HG02763 (cell line): ENCODE data around the gene SNX9.
"Not testable (repeated sequence)": the region's sequence is repeated elsewhere in the genome, so short reads cannot be mapped to it uniquely, and the experiment has no call there.

Experiments used
- ATAC-seq: cut with Tn5 transposase; IDR thresholded peaks from one replicate; pipeline ENCODE4 v1.9.1; 2021; ENCODE audit warnings: mild to moderate bottlenecking, moderate library complexity; ENCODE audit not compliant: unreplicated experiment

The SNX9 gene

DNA sequence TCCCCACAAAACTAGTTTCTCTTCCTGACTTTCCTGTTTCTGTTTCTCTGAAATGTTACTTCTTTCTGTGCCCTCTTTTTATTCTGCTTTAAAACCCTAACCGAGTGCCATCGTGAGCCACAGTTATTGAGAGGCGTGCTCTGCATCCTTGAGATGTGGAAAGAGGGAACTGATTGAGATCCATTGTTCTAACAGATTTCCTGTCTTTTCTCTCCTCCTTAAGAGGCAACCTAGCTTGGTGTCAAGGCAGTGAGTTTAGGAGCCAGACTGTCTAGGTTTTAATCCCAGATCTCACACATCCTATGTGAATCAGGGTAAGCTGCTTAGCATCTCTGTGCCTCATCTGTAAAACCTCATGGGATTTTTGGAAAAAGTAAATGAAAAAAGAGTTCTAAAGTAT, 57.5 kb downstream of the SNX9 start:
- no peak for ATAC-seq

DNA sequence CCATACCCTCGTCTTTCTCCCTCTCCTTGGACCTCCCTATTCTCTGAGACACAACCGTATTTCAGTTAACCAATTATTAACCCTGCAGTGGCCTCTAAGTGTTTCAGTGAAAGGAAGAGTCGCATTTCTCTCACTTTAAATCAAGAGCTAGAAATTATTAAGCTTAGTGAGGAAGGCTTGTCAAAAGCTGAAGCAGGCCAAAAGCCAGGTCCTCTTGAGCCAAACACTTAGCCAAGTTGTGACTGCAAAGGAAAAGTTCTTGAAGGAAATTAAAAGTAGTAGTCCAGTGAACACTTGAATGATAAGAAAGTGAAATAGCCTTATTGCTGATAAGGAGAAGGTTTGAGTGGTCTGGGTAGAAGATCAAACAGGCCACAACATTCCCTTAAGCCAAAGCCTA, 58.3 kb downstream of the SNX9 start:
- no peak for ATAC-seq

DNA sequence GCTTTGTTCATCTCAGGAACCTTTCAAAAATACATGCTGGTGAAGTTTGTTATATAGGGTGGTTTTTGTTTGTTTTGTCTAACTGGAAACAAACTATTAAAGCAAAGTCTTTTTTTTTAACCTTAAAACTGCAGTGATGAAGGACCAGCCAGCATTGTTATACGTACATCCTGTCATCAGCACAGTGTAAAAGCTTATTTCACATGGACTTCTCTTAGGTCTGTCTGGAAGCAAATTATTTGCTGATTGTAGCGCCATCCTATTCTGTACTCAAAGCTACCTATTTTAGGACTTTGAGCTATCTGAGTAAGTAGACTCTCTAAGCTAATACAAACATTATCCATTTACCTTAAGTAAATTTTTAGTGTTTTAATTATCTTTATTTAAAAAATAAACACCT, 61.7 kb downstream of the SNX9 start:
- no peak for ATAC-seq

DNA sequence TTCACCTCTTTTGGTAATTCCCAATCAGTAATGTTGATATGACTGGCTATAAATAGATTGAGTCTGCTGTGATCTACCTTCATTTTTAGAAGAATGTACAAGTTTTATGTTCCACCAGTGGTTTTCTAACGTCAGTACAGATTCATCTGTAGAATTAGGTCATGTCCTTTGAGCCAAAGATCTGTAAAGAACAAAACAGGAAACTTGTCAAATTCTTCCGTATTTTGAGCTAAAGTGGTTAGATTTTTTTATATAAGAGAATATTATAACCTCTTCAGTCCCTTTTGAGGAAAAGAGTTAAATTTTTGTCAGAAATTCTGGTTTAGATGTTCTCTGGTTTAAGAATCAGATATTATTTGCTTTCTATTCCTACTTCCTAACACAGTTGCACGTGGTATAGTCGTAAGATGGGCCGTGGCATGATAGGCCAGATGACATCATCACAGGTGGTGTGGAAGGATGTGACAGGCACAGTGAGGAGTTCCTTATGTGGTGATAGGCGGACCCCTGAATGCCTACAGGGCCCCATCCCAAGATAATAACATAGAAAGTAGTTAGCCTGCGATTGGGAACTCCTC, 62.3 kb downstream of the SNX9 start:
- ATAC-seq = no peak

DNA sequence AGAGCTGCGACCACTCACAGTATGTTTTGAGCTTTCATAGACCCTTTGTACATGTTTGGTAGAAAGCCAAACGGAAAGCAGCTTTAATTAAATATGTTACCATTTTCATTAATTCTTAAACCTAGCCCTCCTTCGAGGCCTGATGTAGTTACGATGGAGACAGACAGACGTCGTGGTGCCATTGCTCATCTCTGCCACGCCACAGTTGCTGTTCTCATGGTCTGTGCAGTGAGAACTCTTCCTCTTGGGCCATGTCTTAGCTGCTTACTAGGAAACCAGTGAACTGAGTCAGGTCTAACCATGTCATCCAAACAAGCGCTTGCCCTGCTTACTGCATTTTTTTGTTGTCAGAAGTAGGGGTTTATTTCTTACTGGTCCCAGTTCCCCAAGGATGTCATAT, 62.8 kb downstream of the SNX9 start:
- ATAC-seq = no peak

DNA sequence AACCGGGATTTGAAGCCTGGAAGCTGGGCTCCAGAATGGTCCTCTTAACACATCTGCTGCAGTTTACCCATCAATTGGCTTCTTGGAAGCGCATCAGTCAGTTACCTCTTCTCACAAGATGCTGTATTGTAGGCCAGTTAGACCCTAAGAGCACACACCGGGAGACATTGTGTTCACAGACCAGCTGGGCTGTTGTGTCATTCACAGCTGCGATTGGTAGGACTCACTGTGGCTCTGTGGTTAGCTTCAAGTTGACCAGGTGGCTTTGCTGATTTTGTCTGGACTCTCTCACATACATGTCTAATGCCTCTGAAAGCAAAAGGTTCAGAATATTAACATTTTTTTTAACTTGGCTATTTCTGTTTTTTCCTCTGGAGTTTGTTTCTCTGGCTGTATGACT, 64.8 kb downstream of the SNX9 start:
- ATAC-seq = no peak

DNA sequence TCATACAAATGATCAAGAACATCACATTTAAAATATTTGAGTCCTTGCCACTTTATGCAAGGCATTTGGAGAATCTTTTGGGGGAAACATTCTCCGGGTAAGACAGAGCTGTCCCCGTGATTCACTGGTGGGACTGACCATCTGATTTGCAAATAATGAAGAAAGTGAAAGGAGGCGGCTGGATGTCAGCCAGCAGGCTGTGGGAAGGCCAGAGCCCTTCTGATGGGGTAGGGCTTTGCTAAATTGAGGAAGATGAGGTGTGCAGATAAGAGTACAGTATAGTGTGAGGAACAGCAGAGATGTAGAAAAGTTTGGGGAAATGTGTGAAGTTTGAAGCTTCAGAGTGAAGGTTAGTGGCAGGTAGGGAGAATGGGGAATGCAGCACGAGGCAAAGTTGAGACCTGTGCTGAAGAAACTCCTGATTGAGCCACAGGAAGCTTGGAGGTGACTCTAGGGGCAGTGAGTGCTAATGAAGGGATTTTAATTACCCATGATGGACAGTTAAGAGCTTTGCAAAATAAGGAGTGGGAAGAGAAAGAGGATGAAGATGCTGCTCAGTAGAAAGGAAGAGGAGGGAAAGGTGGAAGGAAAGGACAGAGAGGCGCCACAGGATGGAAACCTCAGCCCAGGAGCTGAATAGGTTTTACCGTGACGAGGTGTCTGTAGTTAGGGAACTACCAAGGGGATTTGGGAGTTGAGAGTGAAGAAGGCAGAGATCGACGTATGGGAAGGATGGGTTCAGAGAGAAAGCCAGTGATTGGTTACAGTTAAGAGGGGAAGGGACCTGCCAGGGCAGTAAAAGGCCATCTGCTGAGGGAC, 68.7 kb downstream of the SNX9 start:
- ATAC-seq = no peak

DNA sequence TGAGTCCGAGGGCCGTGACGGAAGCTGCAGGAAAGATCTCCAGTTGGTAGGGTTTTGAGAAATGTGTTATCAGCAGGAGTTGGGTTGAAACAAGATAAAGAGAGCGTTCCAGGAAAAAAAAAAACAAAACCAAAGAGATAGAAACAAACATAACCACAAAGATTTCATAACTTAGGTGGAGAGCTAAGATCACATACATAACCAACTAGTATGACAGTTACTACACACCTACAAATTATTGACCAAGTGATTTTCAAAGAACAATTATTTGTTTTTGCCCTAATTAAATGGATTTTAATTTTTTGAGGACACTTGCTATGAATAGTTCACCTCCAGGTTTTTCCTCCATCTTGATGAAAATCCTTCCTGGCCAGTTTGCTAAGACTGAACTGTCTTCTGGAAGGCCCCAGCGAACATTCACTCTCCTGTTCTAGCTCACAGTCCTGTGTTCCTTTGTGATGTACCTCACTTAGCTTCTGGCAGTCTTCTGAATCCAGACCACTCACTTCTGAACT, 69.4 kb downstream of the SNX9 start:
- no peak for ATAC-seq

DNA sequence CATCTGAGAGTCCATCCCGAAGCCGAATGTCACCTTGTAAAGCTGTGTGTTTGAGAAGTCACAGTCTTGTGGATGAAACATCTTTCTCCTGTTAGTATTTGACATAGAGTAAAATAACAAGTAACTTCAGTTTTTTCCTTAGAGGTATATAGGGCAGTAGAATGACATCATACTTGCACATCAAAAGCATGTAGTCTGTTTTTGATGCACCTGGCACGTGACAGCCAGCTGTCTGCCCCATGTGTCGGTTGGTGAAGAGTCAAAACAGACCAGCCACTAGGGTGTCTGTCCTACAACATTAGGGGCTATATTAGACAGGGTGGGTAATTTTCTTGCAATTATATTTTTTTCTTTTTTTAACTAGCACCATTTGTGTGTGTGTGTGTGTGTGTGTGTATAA, 70.2 kb downstream of the SNX9 start:
- ATAC-seq = no peak

DNA sequence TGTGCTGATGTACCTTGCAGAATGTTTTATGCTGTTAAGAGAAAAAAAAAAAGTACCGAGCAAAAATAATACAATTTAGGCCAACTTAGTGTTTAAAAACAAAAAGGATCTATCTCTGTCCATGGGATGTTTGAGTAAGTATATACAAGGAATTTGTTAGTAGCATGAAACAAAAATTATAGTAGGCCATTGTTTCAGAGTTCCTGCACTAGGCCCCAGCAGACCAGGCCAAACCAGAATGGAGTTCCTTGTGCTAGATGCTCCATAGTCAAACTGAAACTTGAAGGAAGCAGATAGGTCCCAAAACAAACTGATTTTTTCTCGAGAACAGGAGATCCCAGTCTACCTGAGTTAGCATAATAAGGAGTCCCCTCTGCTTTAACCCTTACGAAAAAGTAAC, 72.5 kb downstream of the SNX9 start:
- ATAC-seq = no peak

DNA sequence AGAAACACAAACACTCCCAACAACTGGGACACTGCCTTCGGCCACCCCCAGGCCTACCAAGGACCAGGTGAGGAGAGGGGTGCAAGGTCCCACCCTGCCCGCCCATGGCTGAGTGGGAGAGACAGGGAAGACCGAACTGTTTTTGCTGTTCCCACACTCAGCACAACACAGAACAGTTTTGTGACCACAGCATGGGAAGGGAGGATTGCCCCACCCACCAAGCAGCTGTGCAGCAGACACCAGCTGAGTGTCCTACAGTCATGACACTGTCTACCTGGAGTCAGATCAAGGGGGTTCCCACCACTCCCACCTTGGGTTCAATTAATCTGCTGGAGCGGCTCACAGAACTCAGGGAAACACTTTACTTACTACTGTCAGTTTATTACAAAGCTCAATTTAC, 73.9 kb downstream of the SNX9 start:
- no peak for ATAC-seq

DNA sequence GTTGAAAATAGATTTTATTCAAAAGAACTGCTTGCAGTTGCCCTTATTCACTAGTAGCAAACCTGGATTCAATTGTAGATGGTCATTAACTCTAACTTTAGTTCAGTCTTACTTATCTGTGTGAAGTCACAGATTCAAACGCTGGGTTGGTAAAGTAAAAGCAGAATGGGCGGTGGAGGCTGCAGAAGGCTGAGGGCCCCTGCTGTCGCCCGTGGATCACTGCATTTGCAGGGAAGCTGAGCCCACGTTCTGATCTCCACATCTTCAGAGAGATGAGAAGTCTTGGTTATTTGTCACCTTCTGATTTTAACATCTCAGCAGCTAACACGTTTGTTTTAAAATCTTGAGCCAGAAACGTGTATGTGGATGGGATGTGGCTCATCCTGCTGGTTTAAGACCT, 75.1 kb downstream of the SNX9 start:
- no peak for ATAC-seq

DNA sequence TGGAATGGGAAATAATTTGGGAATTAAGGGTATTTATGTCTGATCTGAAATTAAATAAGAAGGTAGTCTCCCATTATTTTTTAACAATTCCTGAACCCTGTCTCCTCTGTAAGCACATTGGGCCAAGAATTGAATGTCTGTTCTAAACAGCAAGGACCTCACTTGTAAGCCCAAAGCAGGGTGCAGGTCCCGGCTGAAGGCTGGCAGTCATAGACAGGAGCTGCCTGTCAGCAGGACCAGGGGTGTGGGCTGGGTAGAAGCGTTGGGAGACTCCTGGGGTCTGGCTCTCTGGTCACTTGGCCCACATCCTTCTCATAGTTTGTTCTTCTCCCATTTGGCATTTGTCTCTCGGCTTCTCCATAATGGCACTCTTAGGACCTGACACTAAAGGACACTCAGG, 75.6 kb downstream of the SNX9 start:
- ATAC-seq = no peak

DNA sequence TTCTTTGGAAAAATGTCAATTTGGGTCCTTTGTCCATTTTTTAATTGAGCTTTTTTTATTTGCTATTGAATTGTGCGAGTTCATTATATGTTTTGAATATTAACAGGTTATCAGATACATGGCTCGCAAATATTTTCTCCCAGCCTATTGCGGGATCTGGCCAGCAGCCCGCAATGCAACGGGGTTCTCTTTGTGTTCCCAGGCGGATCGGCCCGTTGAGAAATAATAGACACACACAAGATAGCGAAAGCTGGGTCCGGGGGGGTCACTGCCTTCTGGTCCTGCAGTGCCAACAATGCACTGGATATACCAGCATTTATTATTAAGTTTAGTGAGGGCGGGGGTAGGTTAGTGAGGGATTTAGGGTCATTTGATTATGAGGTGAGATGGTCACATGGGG, 77.2 kb downstream of the SNX9 start:
- not testable (repeated sequence) for ATAC-seq

DNA sequence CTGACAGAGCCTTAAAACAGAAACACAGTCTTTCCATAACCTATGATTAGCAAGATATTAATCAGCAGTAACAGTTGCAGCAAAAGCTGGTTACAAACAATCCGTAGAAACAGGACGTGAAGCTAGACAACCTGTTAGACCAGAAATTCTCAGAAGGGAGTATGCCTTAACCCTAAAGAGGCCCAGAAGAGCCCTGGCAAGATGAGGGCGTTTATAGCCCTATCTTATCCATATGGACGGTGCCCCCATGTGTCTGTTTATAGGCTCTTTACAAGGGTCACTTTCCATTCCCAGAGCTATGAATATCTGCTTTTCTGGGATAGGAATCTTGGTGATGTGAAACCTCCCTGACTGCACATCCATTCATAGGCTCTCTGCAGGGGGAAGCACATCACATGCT, 77.7 kb downstream of the SNX9 start:
- not testable (repeated sequence) for ATAC-seq

DNA sequence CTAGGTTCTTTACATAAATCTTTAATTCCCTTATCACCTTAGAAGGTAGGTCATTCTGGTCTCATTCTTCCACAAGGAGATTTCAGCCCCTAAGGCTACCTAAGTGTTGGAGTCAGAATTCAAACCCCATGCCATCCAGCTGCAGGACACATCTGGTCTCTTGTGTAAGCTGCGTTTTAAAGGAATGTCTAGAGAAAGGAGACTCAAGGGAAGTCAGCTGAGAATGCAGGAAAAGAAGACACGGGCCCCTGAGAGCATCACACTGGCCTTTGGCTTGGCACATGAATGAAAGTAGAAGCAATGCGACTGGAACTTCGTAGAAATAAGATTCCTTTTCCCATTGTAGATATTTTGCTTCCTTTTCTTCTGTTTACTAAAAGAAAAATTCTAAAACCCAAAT, 82.0 kb downstream of the SNX9 start:
- no peak for ATAC-seq

DNA sequence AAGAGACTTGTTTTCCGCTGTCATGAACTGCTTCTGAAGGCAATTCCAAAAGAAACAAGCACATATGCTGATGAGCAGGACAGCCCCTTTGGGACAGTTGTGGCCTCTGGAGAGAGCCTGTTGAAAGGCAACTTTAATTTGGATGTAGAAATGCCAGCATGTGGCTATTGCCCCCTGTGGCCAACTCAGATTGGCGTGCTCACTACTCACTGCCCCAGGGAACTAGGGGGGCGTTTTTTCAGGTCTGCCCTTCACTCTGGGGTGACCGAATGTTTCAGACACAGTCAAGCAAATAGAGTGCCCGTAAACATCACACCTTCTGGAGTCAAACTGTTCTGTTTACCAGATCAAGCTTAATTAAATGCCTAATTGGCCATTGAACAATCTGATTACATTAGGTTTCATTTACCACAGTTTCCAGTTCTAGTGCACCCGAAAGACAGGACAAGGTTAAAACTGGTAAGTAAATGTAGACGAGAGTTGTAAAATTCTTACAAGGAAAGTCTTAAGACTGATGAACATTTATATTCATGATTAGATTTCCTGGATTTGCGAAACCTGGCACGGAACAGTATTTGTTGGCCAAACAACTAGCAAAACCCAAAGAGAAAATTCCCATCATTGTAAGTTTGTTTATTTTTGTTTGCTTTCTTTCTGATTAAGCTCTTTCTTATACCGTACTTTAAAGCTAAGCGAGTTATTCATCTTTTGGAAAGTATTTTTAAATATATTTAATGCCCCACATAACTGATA, 82.7 kb downstream of the SNX9 start:
- no peak for ATAC-seq

DNA sequence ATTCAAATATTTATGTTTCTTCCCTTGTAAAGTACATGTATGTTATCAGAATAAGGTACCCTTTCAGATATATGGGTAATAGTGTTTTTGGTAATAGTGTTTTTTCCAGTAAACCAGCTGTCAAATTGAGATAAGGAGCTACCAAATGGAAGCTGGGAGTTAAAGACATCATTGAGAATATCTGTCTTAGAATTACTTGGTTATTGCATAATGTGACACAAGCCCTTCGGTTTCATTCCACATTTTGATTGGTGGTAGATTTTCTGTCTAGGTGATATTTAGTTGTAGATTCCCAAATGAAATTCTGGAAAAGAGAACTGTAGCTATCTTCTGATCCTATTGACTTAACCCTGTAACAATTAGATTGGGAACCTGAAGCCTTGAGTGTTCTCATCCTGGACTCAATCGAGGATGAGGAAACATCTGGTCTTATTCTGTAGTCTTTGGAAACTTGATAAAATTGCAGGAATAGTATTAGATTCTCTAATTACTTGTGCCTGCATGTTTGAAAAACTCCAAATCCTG, 83.6 kb downstream of the SNX9 start:
- ATAC-seq = no peak

DNA sequence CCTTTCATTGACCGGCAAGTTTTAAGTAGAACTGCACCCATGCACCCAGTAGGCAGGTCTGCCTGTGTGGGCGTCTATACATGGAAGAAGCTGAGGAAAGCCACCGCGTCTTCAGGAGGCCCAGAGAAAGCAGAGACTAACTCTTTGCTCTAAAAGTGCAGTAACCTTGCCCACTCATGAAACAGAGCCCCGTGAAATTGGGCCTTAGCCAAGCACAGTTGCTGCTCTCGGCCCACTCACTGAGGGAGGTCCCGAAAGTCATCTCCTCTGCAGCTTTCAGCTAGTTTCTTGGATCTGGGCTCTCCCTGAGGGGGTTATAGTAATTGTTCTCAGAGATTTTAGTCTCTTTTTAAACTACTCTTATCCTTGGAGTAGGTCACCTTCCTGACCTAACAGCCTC, 84.6 kb downstream of the SNX9 start:
- ATAC-seq = no peak

DNA sequence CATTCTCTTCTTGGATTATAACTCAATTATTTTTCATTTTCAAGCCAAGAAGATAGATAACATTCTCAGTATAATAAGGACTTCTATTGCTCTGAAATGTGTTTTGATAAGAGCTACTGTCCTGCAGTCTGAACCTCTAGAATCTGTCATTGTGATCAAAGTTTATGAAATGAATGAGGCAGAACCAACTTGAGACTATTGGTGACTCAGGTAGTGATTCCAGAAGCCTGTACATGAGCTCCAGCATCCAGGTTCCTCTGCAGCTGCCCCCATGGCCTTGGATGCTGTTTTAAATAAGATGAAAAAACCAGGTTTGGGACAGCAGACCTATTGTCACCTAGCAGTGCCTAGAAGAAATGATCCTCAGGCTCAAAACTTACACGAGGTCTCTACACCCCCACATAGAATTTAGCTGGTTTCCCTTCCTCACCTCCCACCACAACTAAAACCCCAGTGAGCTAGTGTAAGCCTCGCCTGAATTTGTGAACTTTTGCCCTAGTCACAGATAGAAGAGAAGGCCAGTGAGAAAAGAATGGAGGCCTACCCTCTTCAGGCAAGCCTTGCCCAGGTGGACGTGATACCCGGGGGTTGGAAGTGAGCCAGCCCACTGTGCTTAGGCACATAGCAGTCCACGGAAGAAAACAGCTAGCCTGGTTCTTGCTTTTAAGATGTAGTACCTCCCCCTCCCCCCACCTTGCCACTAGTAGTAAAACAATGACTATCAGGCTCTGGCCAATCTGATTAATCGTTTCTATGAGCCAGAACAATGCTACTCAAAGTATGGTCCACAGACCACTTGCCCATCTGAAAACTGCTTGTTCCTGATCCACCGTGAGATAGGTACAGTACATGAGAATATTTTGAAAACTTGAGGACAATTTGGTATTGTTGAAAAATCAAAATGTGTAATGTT, 85.6 kb downstream of the SNX9 start:
- no peak for ATAC-seq

DNA sequence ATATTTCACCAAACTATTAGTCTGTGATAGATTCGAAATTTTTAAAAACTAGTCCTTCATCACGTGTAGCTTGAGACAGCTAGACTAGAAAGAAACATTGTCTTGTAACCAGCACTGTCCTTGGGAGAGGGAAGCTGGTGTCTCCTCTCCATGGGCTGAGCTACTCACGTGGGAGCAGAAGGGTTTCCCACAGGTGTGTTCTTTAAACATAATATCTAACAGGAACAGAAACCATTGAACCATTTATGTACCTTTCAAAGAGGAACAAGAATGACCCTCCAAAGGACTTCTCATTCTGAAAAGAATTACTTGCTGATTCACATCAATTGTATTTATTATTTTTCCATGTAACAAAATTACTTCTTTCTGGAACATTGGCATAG, 86.2 kb downstream of the SNX9 start:
- no peak for ATAC-seq
